HepG2 (cell line): ENCODE results near the gene DIAPH3. TPM values are rescaled to one million over a fixed set of nuclear protein-coding genes. Genes with fewer than 3 reads are reported as not detected.

ENCODE experiments used
- ATAC-seq: fragments of 200-7000 bp; cut with Tn5 transposase; 3 replicates; pipeline ENCODE4 v1.9.1; 2020; ENCODE audit warnings: mild to moderate bottlenecking, moderate library complexity
- BruUV-seq: library from RNA; stranded (reverse); fragments of 400-500 nt; replicated peaks from 2 replicates; lab custom pipeline; 2021; lab: Mats Ljungman, UMichigan
- CTCF ChIA-PET: fragments of 300-600 bp; formaldehyde crosslinking; extraction: SDS; loops from one replicate; lab custom pipeline; 2021; ENCODE audit warnings: low total read pairs, inconsistent platforms, low intra/inter-chr PET ratio; lab: Yijun Ruan, JAX
- POLR2A ChIA-PET: fragments of 350-600 bp; sonication (Branson Sonifier 250); formaldehyde crosslinking; loops from one replicate; lab custom pipeline; 2020; ENCODE audit warnings: antibody characterized with exemption, inconsistent platforms; lab: Yijun Ruan, JAX
- DNase-seq: peaks from one replicate; pipeline ENCODE4 v3.0.0-alpha.2; 2015; ENCODE audit warnings: low spot score
- FAIRE-seq: peaks from 3 replicates; lab custom pipeline; 2011; peaks lifted over from hg19 to GRCh38; lab: Jason Lieb, UNC
- H2AFZ ChIP-seq: one replicate; pipeline ENCODE4 v1.6.1; 2011; ENCODE audit warnings: low read length, inconsistent platforms
- H3K27ac ChIP-seq: fragments of 300-600 bp; 3 replicates; pipeline ENCODE4 v1.8.0; 2011; ENCODE audit warnings: mixed run types, mild to moderate bottlenecking, mixed read lengths, low read length, inconsistent platforms; ENCODE audit not compliant: insufficient read depth; ENCODE audit errors: extremely low read length
- H3K27me3 ChIP-seq, 2 experiments: fragments of 200-600 bp in 1 of 2; 2 replicates in 1 of 2; 3 replicates in 1 of 2; pipeline versions ENCODE4 v1.6.0 to v1.8.0; 2011; ENCODE audit warnings: low read length in 2 of 2, mild to moderate bottlenecking in 2 of 2, moderate library complexity in 2 of 2, inconsistent platforms in 1 of 2; ENCODE audit not compliant: insufficient read depth in 2 of 2, control insufficient read depth in 1 of 2
- H3K36me3 ChIP-seq, 2 experiments: fragments of 200-600 bp in 1 of 2; replicated peaks in 1 of 2; 2 replicates in 1 of 2; 3 replicates in 1 of 2; pipeline versions ENCODE4 v1.5.1 to v1.8.0; 2011; ENCODE audit warnings: low read length in 2 of 2, inconsistent platforms in 1 of 2; ENCODE audit not compliant: insufficient read depth in 2 of 2, control insufficient read depth in 1 of 2
- H3K4me1 ChIP-seq: 2 replicates; pipeline ENCODE4 v1.5.1; 2012; ENCODE audit warnings: low read length, inconsistent platforms; ENCODE audit not compliant: insufficient read depth
- H3K4me2 ChIP-seq: 2 replicates; pipeline ENCODE4 v1.6.0; 2011; ENCODE audit warnings: low read depth, low read length, inconsistent platforms
- H3K4me3 ChIP-seq, 3 experiments: fragments of 200-600 bp in 1 of 3; sonication (generic), shearing (Covaris generic) in 1 of 3; replicated peaks in 1 of 3; 2 replicates each; pipeline ENCODE4 v1.5.1; 2011 to 2016; ENCODE audit warnings: low read length in 3 of 3, inconsistent platforms in 2 of 3, low read depth in 2 of 3, mild to moderate bottlenecking in 2 of 3, control low read depth in 1 of 3, mixed read lengths in 1 of 3; ENCODE audit not compliant: insufficient read depth in 1 of 3
- H3K79me2 ChIP-seq: one replicate; pipeline ENCODE4 v1.6.1; 2011; ENCODE audit warnings: low read length, inconsistent platforms; ENCODE audit not compliant: insufficient read depth
- H3K9ac ChIP-seq: 2 replicates; pipeline ENCODE4 v1.6.0; 2011; ENCODE audit warnings: mild to moderate bottlenecking, low read depth, low read length, inconsistent platforms; ENCODE audit not compliant: insufficient read depth
- H3K9me3 ChIP-seq: 2 replicates; pipeline ENCODE4 v1.5.1; 2012; ENCODE audit warnings: mild to moderate bottlenecking, low read length
- H4K20me1 ChIP-seq: 2 replicates; pipeline ENCODE4 v1.6.0; 2011; ENCODE audit warnings: inconsistent platforms, mild to moderate bottlenecking, low read length, moderate library complexity; ENCODE audit not compliant: insufficient read depth
- DNMT1 ChIP-seq: sonication (generic); formaldehyde crosslinking; IDR thresholded peaks from 2 replicates; pipeline ENCODE4 v1.5.1; 2020; ENCODE audit warnings: mild to moderate bottlenecking, missing genetic modification reagents
- DZIP1 ChIP-seq: sonication (generic); formaldehyde crosslinking; IDR thresholded peaks from 2 replicates; pipeline ENCODE4 v1.5.0; 2020; ENCODE audit warnings: mild to moderate bottlenecking, missing genetic modification reagents
- FOXK1 ChIP-seq: sonication (generic); formaldehyde crosslinking; IDR thresholded peaks from 2 replicates; pipeline ENCODE4 v1.4.0; 2020; ENCODE audit warnings: low read depth, missing genetic modification reagents, borderline replicate concordance
- GRHL1 ChIP-seq: sonication (generic); formaldehyde crosslinking; conservative IDR thresholded peaks from 2 replicates; pipeline ENCODE4 v1.8.0; 2022; ENCODE audit warnings: missing genetic modification reagents
- ISL2 ChIP-seq: sonication (generic); formaldehyde crosslinking; IDR thresholded peaks from 2 replicates; pipeline ENCODE4 v1.5.0; 2020; ENCODE audit warnings: missing genetic modification reagents
- MED8 ChIP-seq: sonication (generic); formaldehyde crosslinking; IDR thresholded peaks from 2 replicates; pipeline ENCODE4 v1.8.1; 2023; ENCODE audit warnings: mild to moderate bottlenecking, missing genetic modification reagents; ENCODE audit not compliant: insufficient replicate concordance
- PCBP1 ChIP-seq: fragments of 200-400 bp; formaldehyde crosslinking; IDR thresholded peaks from 2 replicates; pipeline ENCODE4 v1.6.1; 2017; ENCODE audit warnings: mild to moderate bottlenecking, low read depth, low read length, borderline replicate concordance
- RAD21 ChIP-seq: fragments of 450-650 bp; formaldehyde crosslinking; IDR thresholded peaks from 2 replicates; pipeline ENCODE4 v1.5.0; 2020; ENCODE audit warnings: mild to moderate bottlenecking
- SETDB1 ChIP-seq: sonication (generic); formaldehyde crosslinking; IDR thresholded peaks from 2 replicates; pipeline ENCODE4 v1.5.1; 2020; ENCODE audit warnings: missing genetic modification reagents, mild to moderate bottlenecking, borderline replicate concordance
- SMARCE1 ChIP-seq: fragments of 450-650 bp; IDR thresholded peaks from 2 replicates; pipeline ENCODE4 v1.6.1; 2017; ENCODE audit warnings: borderline replicate concordance
- TEAD3 ChIP-seq: optimal IDR thresholded peaks from 2 replicates; pipeline ENCODE3; 2016; ENCODE audit warnings: borderline replicate concordance
- ZBTB20 ChIP-seq: sonication (generic); formaldehyde crosslinking; IDR thresholded peaks from 2 replicates; pipeline ENCODE4 v1.8.1; 2023; ENCODE audit warnings: missing genetic modification reagents, low read depth, mild to moderate bottlenecking, borderline replicate concordance
- ZNF329 ChIP-seq: sonication (generic); formaldehyde crosslinking; IDR thresholded peaks from 2 replicates; pipeline ENCODE4 v1.9.0; 2021; ENCODE audit warnings: low read depth, mild to moderate bottlenecking, missing genetic modification reagents
- ZNF543 ChIP-seq: sonication (generic); formaldehyde crosslinking; IDR thresholded peaks from 2 replicates; pipeline ENCODE4 v1.4.0; 2020; ENCODE audit warnings: mild to moderate bottlenecking, missing genetic modification reagents
- ZNF558 ChIP-seq: sonication (generic); formaldehyde crosslinking; IDR thresholded peaks from 2 replicates; pipeline ENCODE4 v1.9.0; 2022; ENCODE audit warnings: mild to moderate bottlenecking, missing genetic modification reagents, borderline replicate concordance
- ZNF644 ChIP-seq: IDR thresholded peaks from 2 replicates; pipeline ENCODE4 v1.6.1; 2016; ENCODE audit warnings: low read depth
- ZNF83 ChIP-seq: sonication (generic); formaldehyde crosslinking; IDR thresholded peaks from 2 replicates; pipeline ENCODE4 v1.4.0; 2020; ENCODE audit warnings: missing genetic modification reagents, mild to moderate bottlenecking, borderline replicate concordance
- WGBS: methylation state at CpG from one replicate; pipeline ENCODE4 v1.1.6; 2017; ENCODE audit warnings: low lambda C conversion rate; 5-methylcytosine and 5-hydroxymethylcytosine counted together
- in situ Hi-C: cut with HindIII; loops from 2 replicates; pipeline ENCODE4 v1.10.0; 2017; ENCODE audit warnings: low pct_unique_long_range_greater_than_20kb; ENCODE audit not compliant: extremely low pct_ligation_motif_present
- intact Hi-C: fragments of 100-400 bp; cut with micrococcal nuclease; formaldehyde crosslinking; loops from one replicate; pipeline ENCODE4 v1.10.0; 2022; ENCODE audit not compliant: unreplicated experiment
- polyA plus RNA-seq, 8 experiments: library from polyadenylated mRNA; depleted of rRNA in 3 of 8; stranded (reverse) in 7 of 8; unstranded in 1 of 8; fragments of >200 nt; fragmentation: Illumina TruSeq in 4 of 8; extraction: Trizol in 4 of 8; gene quantifications; 2 replicates each; pipeline versions ENCODE4 v1.2.1 to v1.2.3, GENCODE V29; 2011 to 2016; ENCODE audit warnings: low read depth in 4 of 8, missing spikeins in 1 of 8, mixed read lengths in 1 of 8; ENCODE audit not compliant: insufficient read depth in 1 of 8
- total RNA-seq, 5 experiments: library from RNA; depleted of rRNA; stranded (reverse); fragments of >200 nt; fragmentation: Illumina TruSeq; extraction: Trizol; gene quantifications; 2 replicates each; pipeline ENCODE4 v1.2.3, GENCODE V29; 2016; ENCODE audit warnings: low read depth in 1 of 5
- TF ChIP-seq, protein P1 (sequence below): IDR thresholded peaks from 2 replicates; pipeline ENCODE4 v1.6.1; 2016; ENCODE audit warnings: control low read depth

Gene DIAPH3
- total and polyA plus RNA-seq, 2 of the 13 experiments (the other 11 are each of a cell fraction or from before 2014, with no cell fraction given), result 4.0 to 9.3 TPM

DNA sequence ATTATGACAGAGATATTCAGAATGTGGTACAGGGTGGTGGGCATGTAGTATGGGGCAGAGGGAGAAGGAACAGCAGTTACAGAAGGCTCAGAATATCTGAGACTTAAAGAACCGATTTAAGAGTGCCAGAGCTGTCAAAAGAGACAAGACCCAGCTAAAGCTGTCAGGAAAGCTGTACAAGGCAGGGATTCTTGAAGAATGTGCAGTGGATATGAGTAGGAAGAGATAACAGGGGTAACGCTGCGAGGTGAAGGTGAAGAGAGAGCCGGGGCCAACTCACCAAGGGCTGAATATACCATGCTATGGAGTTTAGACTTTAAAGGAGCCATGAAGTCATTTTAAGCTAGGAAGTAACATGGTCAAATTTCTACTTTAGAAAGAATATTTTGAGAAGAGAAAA, 381.0 kb downstream of the DIAPH3 start:
- WGBS, result 95% methylated on average over 4 of the region's 4 CpGs
- H3K36me3 ChIP-seq, result no peaks in the 10 kb centered on the region
- BruUV-seq, result no TSS peak

More for the DNA sequence above, 381.0 kb downstream of the DIAPH3 start:
- Histone ChIP-seq H3K9ac (no peak overlapping the region), H3K4me2 (no peak overlapping the region), H2AFZ (no peak overlapping the region), H3K9me3 (no peaks in the 10 kb centered on the region), H3K27me3 (no peaks in the 10 kb centered on the region), H4K20me1 (no peaks in the 10 kb centered on the region), H3K27ac (no peak overlapping the region), H3K79me2 (no peaks in the 10 kb centered on the region), H3K4me1 (no peaks in the 10 kb centered on the region), H3K4me3 (no peak overlapping the region)
- CTCF ChIA-PET, result no interaction called here
- no peak for ATAC-seq
- intact Hi-C loops (no loop called here), in situ Hi-C loops (no loop called here)
- no peak for DNase-seq
- POLR2A ChIA-PET, result no interaction called here
- TF ChIP-seq MED8 (CRISPR knock-in tag) (no peak), ZNF83 (CRISPR knock-in tag) (no peak), TEAD3 (CRISPR knock-in tag) (no peak), SETDB1 (CRISPR knock-in tag) (no peak), ZNF558 (CRISPR knock-in tag) (no peak), DZIP1 (no peak), ZNF644 (no peak), FOXK1 (CRISPR knock-in tag) (no peak), RAD21 (CRISPR knock-in tag) (no peak), ISL2 (no peak), GRHL1 (CRISPR knock-in tag) (no peak), ZNF329 (CRISPR knock-in tag) (no peak), SMARCE1 (no peak), PCBP1 (no peak), ZNF543 (CRISPR knock-in tag) (no peak), DNMT1 (CRISPR knock-in tag) (no peak), ZBTB20 (no peak)
- TF ChIP-seq, protein P1, sequence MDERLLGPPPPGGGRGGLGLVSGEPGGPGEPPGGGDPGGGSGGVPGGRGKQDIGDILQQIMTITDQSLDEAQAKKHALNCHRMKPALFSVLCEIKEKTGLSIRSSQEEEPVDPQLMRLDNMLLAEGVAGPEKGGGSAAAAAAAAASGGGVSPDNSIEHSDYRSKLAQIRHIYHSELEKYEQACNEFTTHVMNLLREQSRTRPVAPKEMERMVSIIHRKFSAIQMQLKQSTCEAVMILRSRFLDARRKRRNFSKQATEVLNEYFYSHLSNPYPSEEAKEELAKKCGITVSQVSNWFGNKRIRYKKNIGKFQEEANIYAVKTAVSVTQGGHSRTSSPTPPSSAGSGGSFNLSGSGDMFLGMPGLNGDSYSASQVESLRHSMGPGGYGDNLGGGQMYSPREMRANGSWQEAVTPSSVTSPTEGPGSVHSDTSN, result no peak
- no peak for FAIRE-seq
